Naive thymus-derived CD4-positive, alpha-beta T cell (primary cell): ENCODE results near the gene SAMD11. TPM values are rescaled to one million over a fixed set of nuclear protein-coding genes. Genes with fewer than 3 reads are reported as not detected.
A peak's percentile ranks its signal among the peaks of the same experiment; 100 is the strongest.

Source experiments
- ATAC-seq: fragments of 150-1000 bp; cut with Tn5 transposase; 2 replicates; pipeline ENCODE4 v1.10.0; 2021; ENCODE audit warnings: mild to moderate bottlenecking, moderate library complexity
- CTCF ChIA-PET: fragments of 350-600 bp; sonication (Branson Sonifier 250); formaldehyde crosslinking; loops from one replicate; lab custom pipeline; 2021; ENCODE audit warnings: antibody characterized with exemption; lab: Charles Lee
- POLR2A ChIA-PET: fragments of 350-600 bp; sonication (Branson Sonifier 250); formaldehyde crosslinking; loops from one replicate; lab custom pipeline; 2021; ENCODE audit warnings: antibody characterized with exemption, inconsistent platforms; lab: Charles Lee
- DNase-seq, 9 donors: peaks; one replicate each; pipeline versions ENCODE4 v3.0.0 to v3.0.0-alpha.2; 2020 to 2022; ENCODE audit warnings: mixed read lengths in 1 of 9
- H3K27ac ChIP-seq: one replicate; pipeline ENCODE4 v1.7.0; 2013; ENCODE audit warnings: mild to moderate bottlenecking, low read depth, low read length, moderate library complexity
- H3K27me3 ChIP-seq, 2 donors: one replicate each; pipeline ENCODE4 v1.7.0; 2013; ENCODE audit warnings: low read length in 2 of 2, mild to moderate bottlenecking in 2 of 2, moderate library complexity in 2 of 2; ENCODE audit not compliant: control insufficient read depth in 2 of 2, insufficient read depth in 2 of 2
- H3K36me3 ChIP-seq, 3 experiments: 1 replicate in 2 of 3; 2 replicates in 1 of 3; pipeline ENCODE4 v1.7.0; 2013; ENCODE audit warnings: low read length in 3 of 3, mild to moderate bottlenecking in 3 of 3, moderate library complexity in 1 of 3; ENCODE audit not compliant: insufficient read depth in 3 of 3, control insufficient read depth in 2 of 3
- H3K4me1 ChIP-seq, 2 donors: one replicate each; pipeline ENCODE4 v1.7.0; 2013; ENCODE audit warnings: low read length in 2 of 2, mild to moderate bottlenecking in 2 of 2, moderate library complexity in 1 of 2; ENCODE audit not compliant: control insufficient read depth in 2 of 2, insufficient read depth in 2 of 2
- H3K4me3 ChIP-seq: 2 replicates; pipeline ENCODE4 v1.7.0; 2013; ENCODE audit warnings: mild to moderate bottlenecking, low read length
- H3K9me3 ChIP-seq, 3 experiments: 1 replicate in 2 of 3; 2 replicates in 1 of 3; pipeline ENCODE4 v1.7.0; 2013; ENCODE audit warnings: low read length in 3 of 3; ENCODE audit not compliant: control insufficient read depth in 2 of 3
- H3K27ac Mint-ChIP-seq, 9 donors: one replicate each; pipeline ENCODE4 v1.8.0; 2020 to 2022; ENCODE audit warnings: mixed read lengths in 9 of 9, mild to moderate bottlenecking in 8 of 9, moderate library complexity in 5 of 9, inconsistent platforms in 2 of 9
- H3K27me3 Mint-ChIP-seq, 5 donors: one replicate each; pipeline ENCODE4 v1.8.0; 2021 to 2022; ENCODE audit warnings: mixed read lengths in 5 of 5, mild to moderate bottlenecking in 1 of 5
- H3K36me3 Mint-ChIP-seq, 5 donors: one replicate each; pipeline ENCODE4 v1.8.0; 2020 to 2022; ENCODE audit warnings: mixed read lengths in 5 of 5, mild to moderate bottlenecking in 3 of 5, inconsistent platforms in 1 of 5
- H3K4me1 Mint-ChIP-seq, 7 donors: one replicate each; pipeline ENCODE4 v1.8.0; 2020 to 2022; ENCODE audit warnings: mixed read lengths in 7 of 7, mild to moderate bottlenecking in 3 of 7, inconsistent platforms in 1 of 7
- H3K4me3 Mint-ChIP-seq, 10 donors: one replicate each; pipeline ENCODE4 v1.8.0; 2020 to 2022; ENCODE audit warnings: mild to moderate bottlenecking in 10 of 10, mixed read lengths in 10 of 10, moderate library complexity in 6 of 10, inconsistent platforms in 2 of 10
- H3K9me3 Mint-ChIP-seq, 11 donors: one replicate each; pipeline ENCODE4 v1.8.0; 2020 to 2022; ENCODE audit warnings: mixed read lengths in 11 of 11, mild to moderate bottlenecking in 4 of 11, inconsistent platforms in 1 of 11, moderate library complexity in 1 of 11
- intact Hi-C, 2 donors: fragments of 100-400 bp; cut with micrococcal nuclease; formaldehyde crosslinking; loops; one replicate each; pipeline ENCODE4 v1.15.1; 2023
- polyA plus RNA-seq, 2 donors: library from polyadenylated mRNA; unstranded; fragments of 300-500 nt; fragmentation: Illumina TruSeq; gene quantifications; one replicate each; pipeline ENCODE4 v1.2.3, GENCODE V29; 2021
- total RNA-seq, 6 experiments: library from RNA in 5 of 6; stranded (reverse) in 5 of 6; gene quantifications; 1 replicate in 5 of 6; 2 replicates in 1 of 6; pipeline ENCODE4 v1.2.3 and lab custom pipeline; 2021 to 2026

Gene SAMD11
- total and polyA plus RNA-seq, 7 experiments from 2014 or later = 0.10 to 0.24 TPM; not detected in 5

- Mint-ChIP-seq H3K9me3 (no peaks in the 10 kb centered on the region), H3K27me3 (peaks cover 15 to 40% (median 18%) of the 10 kb centered on the region in 5 donors), H3K36me3 (no peaks in the 10 kb centered on the region), H3K4me1 (peaks cover 0 to 10% (median 6%) of the 10 kb centered on the region in 7 donors), H3K27ac (no peak overlapping the region), H3K4me3 (no peak overlapping the region)
- H3K27ac ChIP-seq = no peak overlapping the region
- intact Hi-C loops = no loop called here
- no peaks in the 10 kb centered on the region for H3K9me3 ChIP-seq
- no peak overlapping the region for H3K4me3 ChIP-seq
- H3K27me3 ChIP-seq = peaks cover 7 to 16% of the 10 kb centered on the region in 2 donors
- no peak for DNase-seq
- ChIA-PET CTCF (no interaction called here), POLR2A (no interaction called here)
- no peak for ATAC-seq
- H3K4me1 ChIP-seq = peaks cover 3 to 9% of the 10 kb centered on the region in 2 donors
- H3K36me3 ChIP-seq = no peaks in the 10 kb centered on the region
Measured at GRCh38 chr1:927748-928147, 4.0 kb downstream of the SAMD11 start.

DNA sequence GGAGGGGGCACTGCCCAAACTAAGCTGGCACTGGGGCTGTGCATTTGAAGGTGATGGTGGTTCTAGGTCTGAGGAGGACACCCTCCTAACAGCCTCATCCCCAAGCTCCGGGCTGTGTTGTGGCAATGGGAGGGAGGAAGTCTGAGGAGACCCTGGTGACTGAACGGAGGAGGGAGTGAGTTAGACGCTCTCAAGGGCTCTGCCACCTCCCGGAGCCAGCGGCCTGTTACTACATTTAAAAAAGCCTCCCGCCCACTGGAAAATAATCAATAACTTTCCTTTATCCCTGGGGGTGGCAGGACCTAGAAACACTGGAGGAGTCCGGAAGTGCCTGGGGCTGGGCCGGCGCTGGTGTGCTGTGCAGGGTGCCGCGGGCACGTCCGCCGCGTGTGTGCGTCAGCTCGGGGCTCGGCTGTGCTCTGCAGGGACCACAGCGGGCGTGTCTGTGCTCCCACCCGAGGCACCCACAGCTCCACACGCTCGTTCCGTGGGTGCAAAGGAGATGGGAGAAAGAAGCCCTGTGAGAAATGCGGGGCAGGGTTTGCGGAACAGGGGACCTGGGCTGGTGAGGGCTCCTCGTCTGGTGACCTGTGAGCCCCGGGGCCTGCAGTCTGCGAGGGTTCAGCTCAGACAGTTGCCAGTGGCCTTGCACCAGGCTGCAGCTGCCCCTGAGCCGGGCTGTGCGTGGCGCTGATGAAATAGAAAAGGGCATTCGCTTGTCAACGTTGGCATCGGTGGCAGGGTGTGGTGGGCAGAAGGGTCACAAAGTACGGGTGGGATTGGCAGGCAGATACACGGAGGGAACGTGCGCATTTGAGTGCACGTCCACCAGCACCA lies 5.3 kb downstream of the SAMD11 start:
- POLR2A ChIA-PET = no interaction called here
- ATAC-seq = no peak
- Mint-ChIP-seq H3K9me3 (no peaks in the 10 kb centered on the region), H3K36me3 (no peaks in the 10 kb centered on the region), H3K27me3 (peaks cover 12 to 42% (median 15%) of the 10 kb centered on the region in 5 donors), H3K4me1 (peaks cover 0 to 3% (median 0%) of the 10 kb centered on the region in 7 donors), H3K27ac (no peak overlapping the region), H3K4me3 (no peak overlapping the region)
- intact Hi-C loops = no loop called here
- H3K9me3 ChIP-seq = no peaks in the 10 kb centered on the region
- no peak for DNase-seq
- peaks cover 6 to 7% of the 10 kb centered on the region in 2 donors for H3K27me3 ChIP-seq
- H3K4me1 ChIP-seq = peaks cover 0 to 3% of the 10 kb centered on the region in 2 donors
- no peak overlapping the region for H3K27ac ChIP-seq
- no peaks in the 10 kb centered on the region for H3K36me3 ChIP-seq
- CTCF ChIA-PET = no interaction called here
- no peak overlapping the region for H3K4me3 ChIP-seq

- ChIA-PET CTCF (no interaction called here), POLR2A (no interaction called here)
Measured at GRCh38 chr1:929712-930632, 6.2 kb downstream of the SAMD11 start.

GRCh38 chr1:930633-931138 lies 7.0 kb downstream of the SAMD11 start:
- H3K27me3 Mint-ChIP-seq = peaks cover 16 to 48% (median 25%) of the 10 kb centered on the region in 5 donors
- H3K4me1 Mint-ChIP-seq = peaks cover 0 to 5% (median 0%) of the 10 kb centered on the region in 7 donors
- no peaks in the 10 kb centered on the region for H3K36me3 Mint-ChIP-seq
- no peaks in the 10 kb centered on the region for H3K9me3 Mint-ChIP-seq
- ATAC-seq = no peak
- Histone ChIP-seq H3K4me1 (peaks cover 0 to 2% of the 10 kb centered on the region in 2 donors), H3K4me3 (no peak overlapping the region), H3K27me3 (peaks cover 5% of the 10 kb centered on the region in 2 donors), H3K27ac (no peak overlapping the region), H3K9me3 (no peaks in the 10 kb centered on the region), H3K36me3 (no peaks in the 10 kb centered on the region)
- POLR2A ChIA-PET = no interaction called here
- CTCF ChIA-PET = no interaction called here
- H3K4me3 Mint-ChIP-seq = no peak overlapping the region
- intact Hi-C loops = no loop called here
- H3K27ac Mint-ChIP-seq = no peak overlapping the region
- no peak for DNase-seq

More at GRCh38 chr1:929712-930632, 6.2 kb downstream of the SAMD11 start:
- H3K4me1 ChIP-seq = peaks cover 0 to 3% of the 10 kb centered on the region in 2 donors
- no peaks in the 10 kb centered on the region for H3K9me3 ChIP-seq
- no peaks in the 10 kb centered on the region for H3K9me3 Mint-ChIP-seq
- peaks cover 14 to 44% (median 18%) of the 10 kb centered on the region in 5 donors for H3K27me3 Mint-ChIP-seq
- H3K4me3 Mint-ChIP-seq = no peak overlapping the region
- H3K27me3 ChIP-seq = peaks cover 6 to 7% of the 10 kb centered on the region in 2 donors
- no peak overlapping the region for H3K27ac Mint-ChIP-seq
- DNase-seq (no peak), ATAC-seq (no peak)
- no peaks in the 10 kb centered on the region for H3K36me3 Mint-ChIP-seq
- intact Hi-C loops = no loop called here
- no peaks in the 10 kb centered on the region for H3K36me3 ChIP-seq
- peaks cover 0 to 5% (median 0%) of the 10 kb centered on the region in 7 donors for H3K4me1 Mint-ChIP-seq
- no peak overlapping the region for H3K27ac ChIP-seq
- no peak overlapping the region for H3K4me3 ChIP-seq

- intact Hi-C loops = no loop called here
- H3K27me3 Mint-ChIP-seq = peaks cover 8 to 41% (median 20%) of the 10 kb centered on the region in 5 donors
- H3K4me3 ChIP-seq = no peak overlapping the region
- ChIA-PET CTCF (no interaction called here), POLR2A (no interaction called here)
- H3K4me3 Mint-ChIP-seq = no peak overlapping the region
- H3K27me3 ChIP-seq = no peaks in the 10 kb centered on the region
- no peaks in the 10 kb centered on the region for H3K9me3 Mint-ChIP-seq
- DNase-seq (no peak), ATAC-seq (no peak)
- H3K27ac ChIP-seq = no peak overlapping the region
- H3K36me3 ChIP-seq = no peaks in the 10 kb centered on the region
- peaks cover 0 to 5% (median 0%) of the 10 kb centered on the region in 7 donors for H3K4me1 Mint-ChIP-seq
- H3K9me3 ChIP-seq = no peaks in the 10 kb centered on the region
- no peaks in the 10 kb centered on the region for H3K36me3 Mint-ChIP-seq
- peak overlapping the region in 1 of 9 donors; percentile 74 for H3K27ac Mint-ChIP-seq
- no peaks in the 10 kb centered on the region for H3K4me1 ChIP-seq
Measured at GRCh38 chr1:931380-932172, 7.9 kb downstream of the SAMD11 start.

GRCh38 chr1:932173-932510 lies 8.4 kb downstream of the SAMD11 start:
- intact Hi-C loops = no loop called here
- peaks cover 5 to 40% (median 16%) of the 10 kb centered on the region in 5 donors for H3K27me3 Mint-ChIP-seq
- H3K4me3 Mint-ChIP-seq = no peak overlapping the region
- H3K4me1 Mint-ChIP-seq = peaks cover 0 to 5% (median 0%) of the 10 kb centered on the region in 7 donors
- no peaks in the 10 kb centered on the region for H3K9me3 Mint-ChIP-seq
- ChIA-PET CTCF (no interaction called here), POLR2A (no interaction called here)
- no peak overlapping the region for H3K27ac Mint-ChIP-seq
- Histone ChIP-seq H3K27ac (no peak overlapping the region), H3K36me3 (no peaks in the 10 kb centered on the region), H3K9me3 (no peaks in the 10 kb centered on the region), H3K27me3 (no peaks in the 10 kb centered on the region), H3K4me1 (no peaks in the 10 kb centered on the region), H3K4me3 (no peak overlapping the region)
- DNase-seq (no peak), ATAC-seq (no peak)
- no peaks in the 10 kb centered on the region for H3K36me3 Mint-ChIP-seq
